HEK293 (cell line): Measurements from ENCODE around the gene SH3GL1.

Experiments
- BCL11A ChIP-seq: fragments of 450-650 bp; formaldehyde crosslinking; IDR thresholded peaks from 2 replicates; pipeline ENCODE4 v1.5.1; 2016; ENCODE audit warnings: low read depth, missing biosample characterization, missing genetic modification characterization
- KLF9 ChIP-seq: fragments of 450-650 bp; formaldehyde crosslinking; IDR thresholded peaks from 2 replicates; pipeline ENCODE4 v1.5.1; 2016; ENCODE audit warnings: missing biosample characterization, missing genetic modification characterization, low read depth
- MYNN ChIP-seq: fragments of 450-650 bp; formaldehyde crosslinking; IDR thresholded peaks from 2 replicates; pipeline ENCODE4 v1.5.1; 2016; ENCODE audit warnings: missing biosample characterization, missing genetic modification characterization, borderline replicate concordance
- ZBTB21 ChIP-seq: fragments of 450-650 bp; formaldehyde crosslinking; IDR thresholded peaks from 2 replicates; pipeline ENCODE4 v1.5.1; 2017; ENCODE audit warnings: missing biosample characterization, missing genetic modification characterization
- ZFP3 ChIP-seq: fragments of 450-650 bp; formaldehyde crosslinking; IDR thresholded peaks from 2 replicates; pipeline ENCODE4 v1.5.1; 2016; ENCODE audit warnings: low read depth, missing biosample characterization, missing genetic modification characterization
- ZNF157 ChIP-seq: fragments of 450-650 bp; formaldehyde crosslinking; IDR thresholded peaks from 2 replicates; pipeline ENCODE4 v1.5.1; 2016; ENCODE audit warnings: missing biosample characterization, missing genetic modification characterization
- ZNF202 ChIP-seq: fragments of 450-650 bp; formaldehyde crosslinking; IDR thresholded peaks from 2 replicates; pipeline ENCODE4 v1.5.1; 2016; ENCODE audit warnings: missing biosample characterization, missing genetic modification characterization, borderline replicate concordance
- ZNF311 ChIP-seq: fragments of 450-650 bp; formaldehyde crosslinking; IDR thresholded peaks from 2 replicates; pipeline ENCODE4 v1.5.1; 2017; ENCODE audit warnings: missing biosample characterization, missing genetic modification characterization, borderline replicate concordance
- ZNF350 ChIP-seq: fragments of 450-650 bp; formaldehyde crosslinking; IDR thresholded peaks from 2 replicates; pipeline ENCODE4 v1.5.0; 2017; ENCODE audit warnings: missing biosample characterization, mild to moderate bottlenecking, missing genetic modification characterization
- ZNF488 ChIP-seq: fragments of 450-650 bp; formaldehyde crosslinking; IDR thresholded peaks from 2 replicates; pipeline ENCODE4 v1.5.1; 2016; ENCODE audit warnings: missing biosample characterization, missing genetic modification characterization
- ZNF768 ChIP-seq: fragments of 450-650 bp; formaldehyde crosslinking; IDR thresholded peaks from 2 replicates; pipeline ENCODE4 v1.5.1; 2018; ENCODE audit warnings: missing biosample characterization, mild to moderate bottlenecking, missing genetic modification characterization
- ZSCAN16 ChIP-seq: fragments of 450-650 bp; formaldehyde crosslinking; IDR thresholded peaks from 2 replicates; pipeline ENCODE4 v1.5.1; 2016; ENCODE audit warnings: missing biosample characterization, missing genetic modification characterization
- TF ChIP-seq, protein P1 (sequence below): fragments of 450-650 bp; formaldehyde crosslinking; IDR thresholded peaks from 2 replicates; pipeline ENCODE4 v1.5.1; 2016; ENCODE audit warnings: missing biosample characterization, missing genetic modification characterization
- TF ChIP-seq, protein P2 (sequence below): fragments of 450-650 bp; formaldehyde crosslinking; IDR thresholded peaks from 2 replicates; pipeline ENCODE4 v1.5.1; 2016; ENCODE audit warnings: missing biosample characterization, missing genetic modification characterization

DNA sequence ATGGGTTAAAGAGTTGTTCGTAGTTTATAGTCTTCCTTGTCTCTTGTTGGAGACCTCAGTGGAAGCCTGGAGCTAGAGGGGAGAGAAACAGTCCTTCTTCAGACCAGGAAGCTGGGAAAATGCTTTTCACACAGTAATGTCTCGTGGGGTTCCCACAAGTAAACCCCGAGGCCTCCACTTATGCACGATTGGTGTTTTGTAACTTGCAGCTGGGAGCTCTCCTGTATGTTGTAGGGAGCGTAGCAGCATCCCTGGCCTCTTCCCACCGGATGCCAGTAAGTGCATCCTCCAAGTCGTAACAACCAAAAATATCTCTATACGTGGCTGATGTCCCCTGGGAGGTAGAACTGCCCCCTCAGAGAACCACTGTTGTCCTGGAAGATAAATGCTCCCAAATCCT, 5.6 kb upstream of the SH3GL1 start:
- TF ChIP-seq, protein P1, sequence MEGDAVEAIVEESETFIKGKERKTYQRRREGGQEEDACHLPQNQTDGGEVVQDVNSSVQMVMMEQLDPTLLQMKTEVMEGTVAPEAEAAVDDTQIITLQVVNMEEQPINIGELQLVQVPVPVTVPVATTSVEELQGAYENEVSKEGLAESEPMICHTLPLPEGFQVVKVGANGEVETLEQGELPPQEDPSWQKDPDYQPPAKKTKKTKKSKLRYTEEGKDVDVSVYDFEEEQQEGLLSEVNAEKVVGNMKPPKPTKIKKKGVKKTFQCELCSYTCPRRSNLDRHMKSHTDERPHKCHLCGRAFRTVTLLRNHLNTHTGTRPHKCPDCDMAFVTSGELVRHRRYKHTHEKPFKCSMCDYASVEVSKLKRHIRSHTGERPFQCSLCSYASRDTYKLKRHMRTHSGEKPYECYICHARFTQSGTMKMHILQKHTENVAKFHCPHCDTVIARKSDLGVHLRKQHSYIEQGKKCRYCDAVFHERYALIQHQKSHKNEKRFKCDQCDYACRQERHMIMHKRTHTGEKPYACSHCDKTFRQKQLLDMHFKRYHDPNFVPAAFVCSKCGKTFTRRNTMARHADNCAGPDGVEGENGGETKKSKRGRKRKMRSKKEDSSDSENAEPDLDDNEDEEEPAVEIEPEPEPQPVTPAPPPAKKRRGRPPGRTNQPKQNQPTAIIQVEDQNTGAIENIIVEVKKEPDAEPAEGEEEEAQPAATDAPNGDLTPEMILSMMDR (tag by site-specific recombination) = no peak
- TF ChIP-seq ZFP3 (tag by site-specific recombination) = no peak
- no peak for TF ChIP-seq BCL11A (tag by site-specific recombination)
- no peak for TF ChIP-seq ZNF157
- no peak for TF ChIP-seq MYNN
- TF ChIP-seq ZNF768 (tag by site-specific recombination) = no peak
- TF ChIP-seq ZNF311 (tag by site-specific recombination) = no peak
- TF ChIP-seq ZSCAN16 (tag by site-specific recombination) = no peak
- TF ChIP-seq ZNF202 (tag by site-specific recombination) = no peak
- TF ChIP-seq ZNF488 (tag by site-specific recombination) = no peak
- TF ChIP-seq ZBTB21 (tag by site-specific recombination) = no peak
- no peak for TF ChIP-seq KLF9 (tag by site-specific recombination)
- TF ChIP-seq ZNF350 (tag by site-specific recombination) = no peak
- TF ChIP-seq, protein P2, sequence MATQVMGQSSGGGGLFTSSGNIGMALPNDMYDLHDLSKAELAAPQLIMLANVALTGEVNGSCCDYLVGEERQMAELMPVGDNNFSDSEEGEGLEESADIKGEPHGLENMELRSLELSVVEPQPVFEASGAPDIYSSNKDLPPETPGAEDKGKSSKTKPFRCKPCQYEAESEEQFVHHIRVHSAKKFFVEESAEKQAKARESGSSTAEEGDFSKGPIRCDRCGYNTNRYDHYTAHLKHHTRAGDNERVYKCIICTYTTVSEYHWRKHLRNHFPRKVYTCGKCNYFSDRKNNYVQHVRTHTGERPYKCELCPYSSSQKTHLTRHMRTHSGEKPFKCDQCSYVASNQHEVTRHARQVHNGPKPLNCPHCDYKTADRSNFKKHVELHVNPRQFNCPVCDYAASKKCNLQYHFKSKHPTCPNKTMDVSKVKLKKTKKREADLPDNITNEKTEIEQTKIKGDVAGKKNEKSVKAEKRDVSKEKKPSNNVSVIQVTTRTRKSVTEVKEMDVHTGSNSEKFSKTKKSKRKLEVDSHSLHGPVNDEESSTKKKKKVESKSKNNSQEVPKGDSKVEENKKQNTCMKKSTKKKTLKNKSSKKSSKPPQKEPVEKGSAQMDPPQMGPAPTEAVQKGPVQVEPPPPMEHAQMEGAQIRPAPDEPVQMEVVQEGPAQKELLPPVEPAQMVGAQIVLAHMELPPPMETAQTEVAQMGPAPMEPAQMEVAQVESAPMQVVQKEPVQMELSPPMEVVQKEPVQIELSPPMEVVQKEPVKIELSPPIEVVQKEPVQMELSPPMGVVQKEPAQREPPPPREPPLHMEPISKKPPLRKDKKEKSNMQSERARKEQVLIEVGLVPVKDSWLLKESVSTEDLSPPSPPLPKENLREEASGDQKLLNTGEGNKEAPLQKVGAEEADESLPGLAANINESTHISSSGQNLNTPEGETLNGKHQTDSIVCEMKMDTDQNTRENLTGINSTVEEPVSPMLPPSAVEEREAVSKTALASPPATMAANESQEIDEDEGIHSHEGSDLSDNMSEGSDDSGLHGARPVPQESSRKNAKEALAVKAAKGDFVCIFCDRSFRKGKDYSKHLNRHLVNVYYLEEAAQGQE (tag by site-specific recombination) = no peak
